A549 (cell line): ENCODE results near the gene TRAK1. TPM values are rescaled to one million over a fixed set of nuclear protein-coding genes. Genes with fewer than 3 reads are reported as not detected.

ENCODE experiments used
- ATAC-seq, 2 experiments: fragments of 200-7000 bp in 1 of 2; fragments of >200 bp in 1 of 2; cut with Nextera tagmentation in 1 of 2; cut with Tn5 transposase in 1 of 2; 3 replicates each; pipeline versions ENCODE4 v1.8.0 to v1.9.1; 2018 to 2020; ENCODE audit warnings: mild to moderate bottlenecking in 1 of 2, moderate library complexity in 1 of 2
- CTCF ChIA-PET: fragments of 300-600 bp; sonication (Branson Sonifier 250); formaldehyde crosslinking; extraction: SDS; loops from one replicate; lab custom pipeline; 2021; ENCODE audit warnings: antibody characterized with exemption, inconsistent platforms; lab: Yijun Ruan, JAX
- POLR2A ChIA-PET: fragments of 350-600 bp; formaldehyde crosslinking; extraction: SDS; loops from one replicate; lab custom pipeline; 2021; ENCODE audit warnings: antibody characterized with exemption, inconsistent platforms; lab: Yijun Ruan, JAX
- DNase-seq, 2 experiments: peaks; one replicate each; pipeline versions ENCODE4 v3.0.0 to v3.0.0-alpha.2; 2011 to 2016; ENCODE audit warnings: low read depth in 1 of 2, low spot score in 1 of 2
- FAIRE-seq: peaks from 2 replicates; lab custom pipeline; 2011; peaks lifted over from hg19 to GRCh38; lab: Jason Lieb, UNC
- H3K27ac ChIP-seq, 2 experiments: fragments of >200 bp; sonication (Bioruptor Twin); formaldehyde crosslinking; 3 replicates each; pipeline ENCODE4 v1.5.1; 2016 to 2017
- H3K4me1 ChIP-seq: fragments of >200 bp; sonication (Bioruptor Twin); formaldehyde crosslinking; 3 replicates; pipeline ENCODE4 v1.6.1; 2016
- H3K4me2 ChIP-seq: fragments of >200 bp; sonication (Bioruptor Twin); formaldehyde crosslinking; 3 replicates; pipeline ENCODE4 v1.6.1; 2016
- H3K4me3 ChIP-seq: fragments of >200 bp; sonication (Bioruptor Twin); formaldehyde crosslinking; 3 replicates; pipeline ENCODE4 v1.5.1; 2016
- H3K9me3 ChIP-seq: fragments of >200 bp; sonication (Bioruptor Twin); formaldehyde crosslinking; 3 replicates; pipeline ENCODE4 v1.6.1; 2016
- CEBPB ChIP-seq, 2 experiments: fragments of >200 bp in 1 of 2; sonication (Bioruptor Twin) in 1 of 2; formaldehyde crosslinking in 1 of 2; IDR thresholded peaks; 2 replicates each; pipeline ENCODE4 v1.6.1; 2012 to 2016
- ELK1 ChIP-seq: fragments of 150-350 bp; IDR thresholded peaks from 2 replicates; pipeline ENCODE4 v1.6.1; 2014; ENCODE audit warnings: low read depth, mild to moderate bottlenecking, low read length
- EP300 ChIP-seq, 2 experiments: fragments of >200 bp; sonication (Bioruptor Twin); formaldehyde crosslinking; IDR thresholded peaks; 2 replicates in 1 of 2; 3 replicates in 1 of 2; pipeline ENCODE4 v1.6.1; 2016 to 2017
- HDAC2 ChIP-seq: fragments of 200-600 bp; sonication (generic); IDR thresholded peaks from 2 replicates; pipeline ENCODE4 v1.6.1; 2016
- HES2 ChIP-seq: fragments of >200 bp; sonication (Bioruptor Twin); formaldehyde crosslinking; IDR thresholded peaks from 2 replicates; pipeline ENCODE4 v1.6.1; 2016
- HOXB13 ChIP-seq: fragments of 250-450 bp; sonication (Bioruptor Pico); IDR thresholded peaks from 2 replicates; pipeline ENCODE4 v1.5.0; 2020; ENCODE audit warnings: low read depth, mild to moderate bottlenecking, moderate library complexity
- HOXB5 ChIP-seq: fragments of 250-450 bp; sonication (Bioruptor Pico); IDR thresholded peaks from 2 replicates; pipeline ENCODE4 v1.5.0; 2020; ENCODE audit warnings: mild to moderate bottlenecking, moderate library complexity
- MAFK ChIP-seq: fragments of 450-650 bp; IDR thresholded peaks from 2 replicates; pipeline ENCODE4 v1.6.1; 2014; ENCODE audit not compliant: partially characterized antibody
- MAZ ChIP-seq: fragments of 150-350 bp; IDR thresholded peaks from 2 replicates; pipeline ENCODE4 v1.6.1; 2014; ENCODE audit warnings: antibody characterized with exemption, low read depth, low read length, borderline replicate concordance
- NFE2L2 ChIP-seq: fragments of 150-350 bp; conservative IDR thresholded peaks from 2 replicates; pipeline ENCODE4 v1.6.1; 2014; ENCODE audit warnings: low read length
- PHF8 ChIP-seq: fragments of 200-600 bp; sonication (generic); IDR thresholded peaks from 2 replicates; pipeline ENCODE4 v1.6.1; 2016; ENCODE audit warnings: low read depth, mild to moderate bottlenecking, antibody characterized with exemption, moderate library complexity, borderline replicate concordance
- POLR2AphosphoS2 ChIP-seq: conservative IDR thresholded peaks from 2 replicates; pipeline ENCODE4 v1.6.1; 2012; ENCODE audit warnings: low read length, improper control_type of control experiment, inconsistent platforms
- RCOR1 ChIP-seq: fragments of 150-350 bp; IDR thresholded peaks from 2 replicates; pipeline ENCODE4 v1.6.1; 2014; ENCODE audit warnings: antibody characterized with exemption, low read length, low read depth
- SMC3 ChIP-seq: fragments of >200 bp; sonication (Bioruptor Twin); formaldehyde crosslinking; IDR thresholded peaks from 3 replicates; pipeline ENCODE4 v1.6.1; 2018; ENCODE audit warnings: inconsistent platforms
- TP53 ChIP-seq: fragments of 250-450 bp; sonication (Bioruptor Pico); IDR thresholded peaks from 2 replicates; pipeline ENCODE4 v1.5.0; 2021; ENCODE audit warnings: mild to moderate bottlenecking, moderate library complexity
- ZFP36 ChIP-seq: fragments of 450-650 bp; IDR thresholded peaks from 2 replicates; pipeline ENCODE4 v1.6.1; 2014; ENCODE audit warnings: borderline replicate concordance; ENCODE audit not compliant: partially characterized antibody
- WGBS: methylation state at CpG from one replicate; pipeline ENCODE4 v1.1.6; 2017; ENCODE audit errors: missing lambda C conversion rate; 5-methylcytosine and 5-hydroxymethylcytosine counted together
- polyA plus RNA-seq, 4 experiments: library from polyadenylated mRNA; depleted of rRNA in 3 of 4; stranded (reverse); fragments of >200 nt; fragmentation: RNase III in 1 of 4; extraction: RNeasy Plus Mini Kit Qiagen cat#74134 plus additional on column Dnase treatment in 1 of 4; gene quantifications; 2 replicates in 3 of 4; 3 replicates in 1 of 4; pipeline ENCODE4 v1.2.3, GENCODE V29; 2011 to 2017
- TF ChIP-seq, protein P1 (sequence below): IDR thresholded peaks from 2 replicates; pipeline ENCODE4 v1.6.1; 2012; ENCODE audit warnings: low read depth, borderline replicate concordance
- TF ChIP-seq, protein P2 (sequence below): fragments of 250-450 bp; sonication (Bioruptor Pico); IDR thresholded peaks from 2 replicates; pipeline ENCODE4 v1.5.0; 2020; ENCODE audit warnings: low read depth, mild to moderate bottlenecking, moderate library complexity

Gene TRAK1
- polyA plus RNA-seq, 2 of the 4 experiments (the other 2 are of a cell fraction) = 12.2 to 22.3 TPM

- H3K4me3 ChIP-seq = no peak overlapping the region
- peaks cover under 1% of the 10 kb centered on the region; the same call in 2 of the 3 replicates for H3K4me1 ChIP-seq
- no peak overlapping the region for H3K4me2 ChIP-seq
- ATAC-seq (no peak), DNase-seq (no peak), FAIRE-seq (no peak)
- WGBS = 93% methylated on average over 6 of the region's 6 CpGs
- ChIA-PET POLR2A (no interaction called here), CTCF (interaction anchor here (1.1 to 1.2 kb wide), 2 partner anchors 13 to 44 kb away, joined by 3 to 4 read pairs; no protein-coding TSS in a partner anchor)
- TF ChIP-seq MAZ = no peak
- no peak for TF ChIP-seq CEBPB (IDR thresholded peaks at IDR 0.05)
- no peak for TF ChIP-seq TP53 (CRISPR knock-in tag)
- no peak for TF ChIP-seq EP300 (IDR thresholded peaks at IDR 0.05)
- TF ChIP-seq ZFP36 = no peak
- no peak for TF ChIP-seq HDAC2
- TF ChIP-seq, protein P1, sequence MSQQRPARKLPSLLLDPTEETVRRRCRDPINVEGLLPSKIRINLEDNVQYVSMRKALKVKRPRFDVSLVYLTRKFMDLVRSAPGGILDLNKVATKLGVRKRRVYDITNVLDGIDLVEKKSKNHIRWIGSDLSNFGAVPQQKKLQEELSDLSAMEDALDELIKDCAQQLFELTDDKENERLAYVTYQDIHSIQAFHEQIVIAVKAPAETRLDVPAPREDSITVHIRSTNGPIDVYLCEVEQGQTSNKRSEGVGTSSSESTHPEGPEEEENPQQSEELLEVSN = no peak
- TF ChIP-seq, protein P2, sequence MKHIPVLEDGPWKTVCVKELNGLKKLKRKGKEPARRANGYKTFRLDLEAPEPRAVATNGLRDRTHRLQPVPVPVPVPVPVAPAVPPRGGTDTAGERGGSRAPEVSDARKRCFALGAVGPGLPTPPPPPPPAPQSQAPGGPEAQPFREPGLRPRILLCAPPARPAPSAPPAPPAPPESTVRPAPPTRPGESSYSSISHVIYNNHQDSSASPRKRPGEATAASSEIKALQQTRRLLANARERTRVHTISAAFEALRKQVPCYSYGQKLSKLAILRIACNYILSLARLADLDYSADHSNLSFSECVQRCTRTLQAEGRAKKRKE (CRISPR knock-in tag) = no peak
- TF ChIP-seq PHF8 = no peak
- TF ChIP-seq HES2 = no peak
- TF ChIP-seq SMC3 = no peak
- no peak for TF ChIP-seq MAFK
- TF ChIP-seq ELK1 = no peak
- TF ChIP-seq HOXB5 (CRISPR knock-in tag) = no peak
- H3K9me3 ChIP-seq = no peaks in the 10 kb centered on the region
- no peak overlapping the region for H3K27ac ChIP-seq
These were observed 82.2 kb downstream of the TRAK1 start for GRCh38 chr3:42173307-42173706.

DNA sequence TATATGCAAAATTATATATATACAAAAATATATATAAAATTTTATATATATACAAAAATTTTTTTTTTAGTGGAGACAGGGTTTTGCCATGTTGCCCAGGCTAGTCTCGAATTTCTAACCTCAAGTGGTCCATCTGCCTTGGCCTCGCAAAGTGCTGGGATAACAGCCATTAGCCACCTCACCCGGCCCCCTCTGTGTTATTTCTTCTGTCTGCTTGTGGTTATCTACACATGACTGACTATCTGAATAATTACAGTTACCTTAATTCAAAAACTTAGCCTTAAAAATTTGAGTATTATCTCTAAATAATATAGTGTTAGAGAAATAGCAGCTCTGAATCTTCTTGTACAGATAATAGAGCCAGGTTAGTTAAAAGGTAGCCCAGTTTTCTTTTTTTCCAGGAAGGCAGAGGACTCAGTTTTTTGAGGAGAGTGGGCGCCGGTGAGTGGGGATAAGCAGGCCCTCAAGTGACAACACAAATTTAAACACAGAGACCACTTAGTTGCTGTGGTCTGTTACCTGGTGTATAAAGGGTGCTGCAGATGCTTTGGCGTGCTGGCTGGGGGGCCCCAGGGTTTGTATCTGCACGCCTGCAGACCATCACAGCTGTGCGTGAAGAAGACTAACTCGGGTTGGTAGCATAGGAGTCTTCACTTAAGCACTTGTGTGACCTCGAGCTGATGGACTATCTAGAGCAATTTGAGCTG is 83.7 kb downstream of the TRAK1 start:
- ChIA-PET CTCF (interaction anchor here (1.1 to 2.1 kb wide), 4 partner anchors 11 to 46 kb away, joined by 3 to 8 read pairs (median 4); no protein-coding TSS in a partner anchor), POLR2A (no interaction called here)
- DNase-seq (no peak), FAIRE-seq (no peak), ATAC-seq (no peak)
- Histone ChIP-seq H3K4me2 (no peak overlapping the region), H3K9me3 (no peaks in the 10 kb centered on the region), H3K27ac (no peak overlapping the region), H3K4me3 (no peak overlapping the region), H3K4me1 (peaks cover 16% of the 10 kb centered on the region)
- no peak for TF ChIP-seq POLR2AphosphoS2
- WGBS = 91% methylated on average over 10 of the region's 10 CpGs

- Histone ChIP-seq H3K4me2 (no peak overlapping the region), H3K27ac (no peak overlapping the region), H3K9me3 (no peaks in the 10 kb centered on the region), H3K4me1 (peaks cover 20% of the 10 kb centered on the region), H3K4me3 (no peak overlapping the region)
- no peak for DNase-seq
- WGBS = 77% methylated on average over 9 of the region's 9 CpGs
- ATAC-seq = no peak
- no peak for FAIRE-seq
- ChIA-PET CTCF (interaction anchor here (2.1 kb wide), 1 partner anchor 15 kb away, joined by 8 read pairs; no protein-coding TSS in a partner anchor), POLR2A (no interaction called here)
- no peak for TF ChIP-seq HOXB13 (CRISPR knock-in tag)
- no peak for TF ChIP-seq NFE2L2
- TF ChIP-seq RCOR1 = no peak
- TF ChIP-seq, protein P1 = no peak
These were observed 84.5 kb downstream of the TRAK1 start for GRCh38 chr3:42175386-42176240.
